Measurements from ENCODE around the gene CADM2. TPM values are rescaled to one million over a fixed set of nuclear protein-coding genes. Genes with fewer than 3 reads are reported as not detected.

CADM2 gene
- polyA plus RNA-seq, 1 donor from 2014 or later: 4.5 TPM

DNA sequence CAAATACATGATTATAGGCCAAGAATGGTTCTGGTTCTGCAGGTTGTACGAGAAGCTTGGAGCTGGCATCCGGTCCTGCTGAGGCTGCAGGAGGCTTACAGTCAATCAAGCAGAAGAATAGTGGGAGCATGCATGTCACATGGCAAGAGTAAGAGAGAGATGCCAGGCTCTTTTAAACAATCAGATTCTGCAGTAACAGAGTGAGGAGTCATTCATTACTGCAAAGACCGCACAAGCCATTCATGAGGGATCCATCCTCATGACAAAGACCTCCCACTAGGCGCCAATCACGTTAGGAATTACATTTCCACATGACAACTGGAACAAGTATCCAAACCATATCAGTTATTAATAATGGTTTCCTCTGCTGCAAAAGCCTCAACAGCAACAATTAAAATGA lies 536.8 kb downstream of the CADM2 start:
- Histone ChIP-seq H3K79me2 (replicated peaks; ENCODE audit: insufficient read depth, low read length) (no peaks in the 10 kb centered on the region), H2AFZ (ENCODE audit: low read depth, low read length) (no peak overlapping the region), H3K9me2 (ENCODE audit: insufficient read depth, low read length) (no peaks in the 10 kb centered on the region), H3K27me3 (ENCODE audit: insufficient read depth, low read depth, low read length) (no peaks in the 10 kb centered on the region), H3K36me3 (ENCODE audit: insufficient read depth, low read length) (no peaks in the 10 kb centered on the region), H3K27ac (ENCODE audit: low read length) (no peak overlapping the region), H3K9me3 (ENCODE audit: low read length) (no peaks in the 10 kb centered on the region), H3K4me3 (ENCODE audit: low read length) (no peak overlapping the region), H3K4me2 (ENCODE audit: low read length) (no peak overlapping the region), H3F3A (ENCODE audit: insufficient read depth, low read length, poor library complexity, severe bottlenecking) (no peaks in the 10 kb centered on the region), H4K20me1 (ENCODE audit: insufficient read depth) (no peaks in the 10 kb centered on the region), H3K9ac (ENCODE audit: low read length) (no peak overlapping the region)
- no peak for TF ChIP-seq EZH2 (IDR thresholded peaks at IDR 0.05; ENCODE audit: borderline replicate concordance, insufficient read depth, low read length, poor library complexity, severe bottlenecking)
- TF ChIP-seq POLR2AphosphoS5 (IDR thresholded peaks at IDR 0.05): no peak
- no peak for TF ChIP-seq TAF1 (IDR thresholded peaks at IDR 0.05; ENCODE audit: low read depth)
- TF ChIP-seq, protein P1, sequence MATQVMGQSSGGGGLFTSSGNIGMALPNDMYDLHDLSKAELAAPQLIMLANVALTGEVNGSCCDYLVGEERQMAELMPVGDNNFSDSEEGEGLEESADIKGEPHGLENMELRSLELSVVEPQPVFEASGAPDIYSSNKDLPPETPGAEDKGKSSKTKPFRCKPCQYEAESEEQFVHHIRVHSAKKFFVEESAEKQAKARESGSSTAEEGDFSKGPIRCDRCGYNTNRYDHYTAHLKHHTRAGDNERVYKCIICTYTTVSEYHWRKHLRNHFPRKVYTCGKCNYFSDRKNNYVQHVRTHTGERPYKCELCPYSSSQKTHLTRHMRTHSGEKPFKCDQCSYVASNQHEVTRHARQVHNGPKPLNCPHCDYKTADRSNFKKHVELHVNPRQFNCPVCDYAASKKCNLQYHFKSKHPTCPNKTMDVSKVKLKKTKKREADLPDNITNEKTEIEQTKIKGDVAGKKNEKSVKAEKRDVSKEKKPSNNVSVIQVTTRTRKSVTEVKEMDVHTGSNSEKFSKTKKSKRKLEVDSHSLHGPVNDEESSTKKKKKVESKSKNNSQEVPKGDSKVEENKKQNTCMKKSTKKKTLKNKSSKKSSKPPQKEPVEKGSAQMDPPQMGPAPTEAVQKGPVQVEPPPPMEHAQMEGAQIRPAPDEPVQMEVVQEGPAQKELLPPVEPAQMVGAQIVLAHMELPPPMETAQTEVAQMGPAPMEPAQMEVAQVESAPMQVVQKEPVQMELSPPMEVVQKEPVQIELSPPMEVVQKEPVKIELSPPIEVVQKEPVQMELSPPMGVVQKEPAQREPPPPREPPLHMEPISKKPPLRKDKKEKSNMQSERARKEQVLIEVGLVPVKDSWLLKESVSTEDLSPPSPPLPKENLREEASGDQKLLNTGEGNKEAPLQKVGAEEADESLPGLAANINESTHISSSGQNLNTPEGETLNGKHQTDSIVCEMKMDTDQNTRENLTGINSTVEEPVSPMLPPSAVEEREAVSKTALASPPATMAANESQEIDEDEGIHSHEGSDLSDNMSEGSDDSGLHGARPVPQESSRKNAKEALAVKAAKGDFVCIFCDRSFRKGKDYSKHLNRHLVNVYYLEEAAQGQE (IDR thresholded peaks at IDR 0.05; ENCODE audit: borderline replicate concordance): no peak
- TF ChIP-seq, protein P2, sequence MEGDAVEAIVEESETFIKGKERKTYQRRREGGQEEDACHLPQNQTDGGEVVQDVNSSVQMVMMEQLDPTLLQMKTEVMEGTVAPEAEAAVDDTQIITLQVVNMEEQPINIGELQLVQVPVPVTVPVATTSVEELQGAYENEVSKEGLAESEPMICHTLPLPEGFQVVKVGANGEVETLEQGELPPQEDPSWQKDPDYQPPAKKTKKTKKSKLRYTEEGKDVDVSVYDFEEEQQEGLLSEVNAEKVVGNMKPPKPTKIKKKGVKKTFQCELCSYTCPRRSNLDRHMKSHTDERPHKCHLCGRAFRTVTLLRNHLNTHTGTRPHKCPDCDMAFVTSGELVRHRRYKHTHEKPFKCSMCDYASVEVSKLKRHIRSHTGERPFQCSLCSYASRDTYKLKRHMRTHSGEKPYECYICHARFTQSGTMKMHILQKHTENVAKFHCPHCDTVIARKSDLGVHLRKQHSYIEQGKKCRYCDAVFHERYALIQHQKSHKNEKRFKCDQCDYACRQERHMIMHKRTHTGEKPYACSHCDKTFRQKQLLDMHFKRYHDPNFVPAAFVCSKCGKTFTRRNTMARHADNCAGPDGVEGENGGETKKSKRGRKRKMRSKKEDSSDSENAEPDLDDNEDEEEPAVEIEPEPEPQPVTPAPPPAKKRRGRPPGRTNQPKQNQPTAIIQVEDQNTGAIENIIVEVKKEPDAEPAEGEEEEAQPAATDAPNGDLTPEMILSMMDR (IDR thresholded peaks at IDR 0.05; ENCODE audit: poor library complexity, severe bottlenecking): no peak
- TF ChIP-seq SMC3 (conservative IDR thresholded peaks at IDR 0.05; ENCODE audit: poor library complexity): no peak
- no peak for TF ChIP-seq RAD21 (conservative IDR thresholded peaks at IDR 0.05)
- no peak for TF ChIP-seq EP300 (conservative IDR thresholded peaks at IDR 0.05; ENCODE audit: poor library complexity, severe bottlenecking)
- no peak for TF ChIP-seq MXI1 (conservative IDR thresholded peaks at IDR 0.05; ENCODE audit: poor library complexity, severe bottlenecking)

DNA sequence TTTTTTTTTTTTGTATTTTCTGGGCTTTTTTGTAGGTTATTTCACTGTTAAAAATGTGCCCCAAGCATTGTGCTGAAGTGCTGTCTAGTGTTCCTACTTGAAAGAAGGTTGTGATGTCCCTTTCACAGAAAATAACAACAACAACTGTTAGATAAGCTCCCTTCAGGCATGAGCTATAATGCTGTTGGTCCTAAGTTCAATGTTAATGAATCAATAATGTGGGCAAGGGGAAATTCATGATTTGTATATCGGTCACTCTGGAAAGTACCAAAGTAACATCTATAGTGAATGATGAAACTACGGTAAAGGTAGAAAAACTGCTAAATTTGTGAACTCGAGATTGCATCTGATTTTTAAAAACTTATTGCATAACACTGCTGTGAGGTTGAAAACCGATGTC lies 539.4 kb downstream of the CADM2 start:
- Histone ChIP-seq H3F3A (ENCODE audit: insufficient read depth, low read length, poor library complexity, severe bottlenecking) (no peaks in the 10 kb centered on the region), H3K27me3 (ENCODE audit: insufficient read depth, low read depth, low read length) (no peaks in the 10 kb centered on the region), H3K27ac (ENCODE audit: low read length) (no peak overlapping the region), H3K36me3 (ENCODE audit: insufficient read depth, low read length) (no peaks in the 10 kb centered on the region), H3K9me3 (ENCODE audit: low read length) (no peaks in the 10 kb centered on the region), H3K4me3 (ENCODE audit: low read length) (no peak overlapping the region), H3K9me2 (ENCODE audit: insufficient read depth, low read length) (no peaks in the 10 kb centered on the region), H2AFZ (ENCODE audit: low read depth, low read length) (no peak overlapping the region), H3K79me2 (replicated peaks; ENCODE audit: insufficient read depth, low read length) (no peaks in the 10 kb centered on the region), H3K4me2 (ENCODE audit: low read length) (no peak overlapping the region), H4K20me1 (ENCODE audit: insufficient read depth) (no peaks in the 10 kb centered on the region), H3K9ac (ENCODE audit: low read length) (no peak overlapping the region)
- TF ChIP-seq POLR2AphosphoS5 (IDR thresholded peaks at IDR 0.05) (no peak), SMC3 (conservative IDR thresholded peaks at IDR 0.05; ENCODE audit: poor library complexity) (no peak), EP300 (conservative IDR thresholded peaks at IDR 0.05; ENCODE audit: poor library complexity, severe bottlenecking) (no peak)

Data from neural cell (in vitro differentiated cells).